ENCODE measurements around the gene GK2.

The GK2 gene

GRCh38 chr4:79385641-79386040 lies 22.4 kb downstream of the GK2 start:
- DNase-seq (ENCODE audit: low read depth in 2 of 2): no peak

GRCh38 chr4:79381161-79381560 lies 26.9 kb downstream of the GK2 start:
- no peak for DNase-seq (ENCODE audit: low read depth in 2 of 2)

- DNase-seq (ENCODE audit: low read depth in 2 of 2): no peak
Observed at GRCh38 chr4:79370026-79370425, 38.0 kb downstream of the GK2 start.

- DNase-seq (ENCODE audit: low read depth in 2 of 2): no peak
Observed at GRCh38 chr4:79367096-79367495, 40.9 kb downstream of the GK2 start.

- no peak for DNase-seq (ENCODE audit: low read depth in 2 of 2)
Observed at GRCh38 chr4:79366422-79366821, 41.6 kb downstream of the GK2 start.

- no peak for DNase-seq (ENCODE audit: low read depth in 2 of 2)
Observed at GRCh38 chr4:79364061-79364460, 44.0 kb downstream of the GK2 start.

GRCh38 chr4:79362626-79363025 lies 45.4 kb downstream of the GK2 start:
- DNase-seq (ENCODE audit: low read depth in 2 of 2): no peak

GRCh38 chr4:79360006-79360405 lies 48.0 kb downstream of the GK2 start:
- DNase-seq (ENCODE audit: low read depth in 2 of 2): no peak

GRCh38 chr4:79358438-79358837 lies 49.6 kb downstream of the GK2 start:
- DNase-seq (ENCODE audit: low read depth in 2 of 2): no peak

GRCh38 chr4:79357365-79357764 lies 50.7 kb downstream of the GK2 start:
- no peak for DNase-seq (ENCODE audit: low read depth in 2 of 2)

All from stimulated activated CD8-positive, alpha-beta memory T cell treated with anti-CD3 and anti-CD28 coated beads, Interleukin-7, amount 100 ng/mL, for 1 hour (primary cell).